Suprapubic skin (tissue), 4 donors: ENCODE measurements around the gene HERC5. TPM values are rescaled to one million over a fixed set of nuclear protein-coding genes. Genes with fewer than 3 reads are reported as not detected.

Experiments
- DNase-seq, 2 donors: peaks; one replicate each; pipeline ENCODE4 v3.0.0-alpha.2; 2019; ENCODE audit warnings: low spot score in 2 of 2
- H3K27ac ChIP-seq: fragments of 200-600 bp; sonication (generic); one replicate; pipeline ENCODE4 v1.5.1; 2019
- H3K27me3 ChIP-seq: fragments of 200-600 bp; sonication (generic); one replicate; pipeline ENCODE4 v1.5.1; 2019
- H3K36me3 ChIP-seq: fragments of 200-600 bp; sonication (generic); one replicate; pipeline ENCODE4 v1.5.1; 2019
- H3K4me1 ChIP-seq: fragments of 200-600 bp; sonication (generic); one replicate; pipeline ENCODE4 v1.5.1; 2019
- H3K4me3 ChIP-seq: fragments of 200-600 bp; sonication (generic); one replicate; pipeline ENCODE4 v1.5.1; 2019; ENCODE audit warnings: mild to moderate bottlenecking
- H3K9me3 ChIP-seq: fragments of 200-600 bp; sonication (generic); one replicate; pipeline ENCODE4 v1.5.1; 2019
- EP300 ChIP-seq: sonication (generic); formaldehyde crosslinking; IDR thresholded peaks from one replicate; pipeline ENCODE4 v1.6.1; 2017; ENCODE audit warnings: antibody characterized with exemption
- POLR2A ChIP-seq, 2 donors: fragments of 450-650 bp; IDR thresholded peaks; one replicate each; pipeline ENCODE4 v1.6.1; 2017; ENCODE audit warnings: antibody characterized with exemption in 2 of 2, mild to moderate bottlenecking in 2 of 2, moderate library complexity in 2 of 2
- POLR2AphosphoS5 ChIP-seq, 3 donors: sonication (generic); formaldehyde crosslinking; IDR thresholded peaks; one replicate each; pipeline ENCODE4 v1.6.1; 2017; ENCODE audit warnings: antibody characterized with exemption in 3 of 3
- WGBS: methylation state at CpG from one replicate; pipeline ENCODE4 v1.1.5; 2018; 5-methylcytosine and 5-hydroxymethylcytosine counted together
- total RNA-seq, 4 donors: library from RNA; depleted of rRNA; stranded (reverse); fragments of >200 nt; gene quantifications; one replicate each; pipeline ENCODE4 v1.1.0, GENCODE V29; 2016
- TF ChIP-seq, protein P1 (sequence below), 2 donors: fragments of 200-600 bp in 1 of 2; fragments of 450-650 bp in 1 of 2; sonication (generic) in 1 of 2; IDR thresholded peaks; one replicate each; pipeline ENCODE4 v1.5.1; 2016 to 2019; ENCODE audit warnings: antibody characterized with exemption in 2 of 2, mild to moderate bottlenecking in 1 of 2, moderate library complexity in 1 of 2

The HERC5 gene
- total RNA-seq, 4 donors from 2014 or later = 1.1 to 2.8 (median 1.8) TPM

DNA sequence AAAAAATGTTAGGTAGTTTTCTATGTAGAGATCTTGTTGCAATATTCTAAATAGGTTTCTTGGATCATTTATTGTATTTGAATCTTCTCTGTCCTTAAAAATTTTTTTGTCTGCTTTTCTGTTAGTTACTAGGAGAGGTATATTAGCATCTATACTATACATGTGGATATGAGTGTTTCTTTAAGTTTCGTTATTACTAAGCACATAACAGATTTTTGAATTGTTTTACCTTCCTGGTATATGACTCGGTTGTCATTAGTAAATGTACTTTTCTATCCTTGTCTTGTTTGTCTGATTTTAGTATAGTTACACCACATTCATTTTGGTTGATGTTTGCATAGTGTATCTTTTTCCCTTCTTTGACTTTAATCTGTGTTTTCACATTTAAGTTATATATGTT is 46.4 kb downstream of the HERC5 start:
- 93% methylated on average over 2 of the region's 2 CpGs for WGBS
- TF ChIP-seq POLR2A (IDR thresholded peaks at IDR 0.05) = no peak
- TF ChIP-seq EP300 = no peak
- no peak for TF ChIP-seq POLR2AphosphoS5 (IDR thresholded peaks at IDR 0.05)
- TF ChIP-seq, protein P1, sequence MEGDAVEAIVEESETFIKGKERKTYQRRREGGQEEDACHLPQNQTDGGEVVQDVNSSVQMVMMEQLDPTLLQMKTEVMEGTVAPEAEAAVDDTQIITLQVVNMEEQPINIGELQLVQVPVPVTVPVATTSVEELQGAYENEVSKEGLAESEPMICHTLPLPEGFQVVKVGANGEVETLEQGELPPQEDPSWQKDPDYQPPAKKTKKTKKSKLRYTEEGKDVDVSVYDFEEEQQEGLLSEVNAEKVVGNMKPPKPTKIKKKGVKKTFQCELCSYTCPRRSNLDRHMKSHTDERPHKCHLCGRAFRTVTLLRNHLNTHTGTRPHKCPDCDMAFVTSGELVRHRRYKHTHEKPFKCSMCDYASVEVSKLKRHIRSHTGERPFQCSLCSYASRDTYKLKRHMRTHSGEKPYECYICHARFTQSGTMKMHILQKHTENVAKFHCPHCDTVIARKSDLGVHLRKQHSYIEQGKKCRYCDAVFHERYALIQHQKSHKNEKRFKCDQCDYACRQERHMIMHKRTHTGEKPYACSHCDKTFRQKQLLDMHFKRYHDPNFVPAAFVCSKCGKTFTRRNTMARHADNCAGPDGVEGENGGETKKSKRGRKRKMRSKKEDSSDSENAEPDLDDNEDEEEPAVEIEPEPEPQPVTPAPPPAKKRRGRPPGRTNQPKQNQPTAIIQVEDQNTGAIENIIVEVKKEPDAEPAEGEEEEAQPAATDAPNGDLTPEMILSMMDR (IDR thresholded peaks at IDR 0.05) = no peak
- no peak overlapping the region for H3K27ac ChIP-seq
- H3K4me1 ChIP-seq = no peaks in the 10 kb centered on the region
- H3K4me3 ChIP-seq = no peak overlapping the region
- no peaks in the 10 kb centered on the region for H3K27me3 ChIP-seq
- H3K36me3 ChIP-seq = no peaks in the 10 kb centered on the region
- DNase-seq = no peak
- H3K9me3 ChIP-seq = no peaks in the 10 kb centered on the region

GRCh38 chr4:88511236-88511635 is 54.3 kb downstream of the HERC5 start:
- H3K4me3 ChIP-seq = no peak overlapping the region
- H3K36me3 ChIP-seq = no peaks in the 10 kb centered on the region
- WGBS = 85% methylated on average over 3 of the region's 3 CpGs
- no peak for DNase-seq
- no peaks in the 10 kb centered on the region for H3K27me3 ChIP-seq
- no peak overlapping the region for H3K27ac ChIP-seq
- H3K9me3 ChIP-seq = no peaks in the 10 kb centered on the region
- TF ChIP-seq POLR2AphosphoS5 (IDR thresholded peaks at IDR 0.05) = no peak
- no peak for TF ChIP-seq EP300
- TF ChIP-seq, protein P1 (IDR thresholded peaks at IDR 0.05) = no peak
- TF ChIP-seq POLR2A (IDR thresholded peaks at IDR 0.05) = no peak
- no peaks in the 10 kb centered on the region for H3K4me1 ChIP-seq

GRCh38 chr4:88514557-88515511 is 57.9 kb downstream of the HERC5 start:
- TF ChIP-seq EP300 (no peak), POLR2AphosphoS5 (IDR thresholded peaks at IDR 0.05) (no peak), POLR2A (IDR thresholded peaks at IDR 0.05) (no peak)
- TF ChIP-seq, protein P1 (IDR thresholded peaks at IDR 0.05) = no peak
- Histone ChIP-seq H3K4me3 (no peak overlapping the region), H3K36me3 (peaks cover 5% of the 10 kb centered on the region), H3K4me1 (no peaks in the 10 kb centered on the region), H3K9me3 (no peaks in the 10 kb centered on the region), H3K27me3 (no peaks in the 10 kb centered on the region), H3K27ac (no peak overlapping the region)
- no peak for DNase-seq
- WGBS = 77% methylated on average over 8 of the region's 8 CpGs

- no peak for TF ChIP-seq POLR2A (IDR thresholded peaks at IDR 0.05)
- TF ChIP-seq, protein P1 (IDR thresholded peaks at IDR 0.05) = no peak
- no peak for TF ChIP-seq POLR2AphosphoS5 (IDR thresholded peaks at IDR 0.05)
- no peak for TF ChIP-seq EP300
- Histone ChIP-seq H3K4me1 (peaks cover under 1% of the 10 kb centered on the region), H3K9me3 (no peaks in the 10 kb centered on the region), H3K36me3 (peaks cover 11% of the 10 kb centered on the region), H3K27me3 (no peaks in the 10 kb centered on the region), H3K4me3 (no peak overlapping the region), H3K27ac (no peak overlapping the region)
- DNase-seq = no peak
- 89% methylated on average over 3 of the region's 3 CpGs for WGBS
Observed at GRCh38 chr4:88516746-88517145, 59.8 kb downstream of the HERC5 start.

DNA sequence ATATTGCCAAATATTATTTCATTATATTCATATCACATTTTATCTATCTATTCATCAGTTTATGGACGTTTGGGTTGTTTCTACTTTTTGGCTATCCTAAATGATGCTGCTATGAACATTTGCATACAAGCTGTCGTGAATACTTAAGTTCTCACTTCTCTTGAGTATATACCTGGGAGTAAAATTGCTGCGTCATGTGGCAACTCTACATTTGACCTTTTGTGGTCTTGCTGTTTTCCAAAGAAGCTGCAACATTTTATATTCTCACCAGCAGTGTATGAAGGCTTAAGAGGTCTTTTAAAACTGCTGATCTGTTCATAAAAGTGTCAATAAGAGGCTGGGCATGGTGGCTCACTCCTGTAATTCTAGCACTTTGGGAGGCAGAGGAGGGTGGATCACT is 60.9 kb downstream of the HERC5 start:
- 65% methylated on average over 3 of the region's 3 CpGs for WGBS
- no peak for DNase-seq
- Histone ChIP-seq H3K4me3 (no peak overlapping the region), H3K27ac (no peak overlapping the region), H3K36me3 (peaks cover 11% of the 10 kb centered on the region), H3K9me3 (no peaks in the 10 kb centered on the region), H3K27me3 (no peaks in the 10 kb centered on the region), H3K4me1 (peaks cover 10% of the 10 kb centered on the region)
- TF ChIP-seq, protein P1 (IDR thresholded peaks at IDR 0.05) = no peak
- TF ChIP-seq POLR2AphosphoS5 (IDR thresholded peaks at IDR 0.05) = no peak
